IPS-18a (cell line): ENCODE measurements around the gene CYP20A1.
"Not testable (repeated sequence)": the region's sequence is repeated elsewhere in the genome, so short reads cannot be mapped to it uniquely, and the experiment has no call there.

Experiments
- H3K27ac ChIP-seq: one replicate; pipeline ENCODE4 v1.5.1; 2013; ENCODE audit warnings: low read length
- H3K27me3 ChIP-seq: one replicate; pipeline ENCODE4 v1.6.1; 2013; ENCODE audit warnings: mild to moderate bottlenecking, low read length; ENCODE audit not compliant: control insufficient read depth, insufficient read depth
- H3K36me3 ChIP-seq: one replicate; pipeline ENCODE4 v1.6.1; 2013; ENCODE audit warnings: low read depth, low read length; ENCODE audit not compliant: control insufficient read depth
- H3K4me1 ChIP-seq: one replicate; pipeline ENCODE4 v1.6.1; 2013; ENCODE audit warnings: low read depth, low read length; ENCODE audit not compliant: control insufficient read depth
- H3K4me3 ChIP-seq: one replicate; pipeline ENCODE4 v1.5.1; 2013; ENCODE audit warnings: low read length
- H3K9ac ChIP-seq: one replicate; pipeline ENCODE4 v1.6.1; 2013; ENCODE audit warnings: mild to moderate bottlenecking, low read length, moderate library complexity
- H3K9me3 ChIP-seq: one replicate; pipeline ENCODE4 v1.6.1; 2013; ENCODE audit warnings: low read depth, low read length; ENCODE audit not compliant: control insufficient read depth

CYP20A1 gene, protein sequence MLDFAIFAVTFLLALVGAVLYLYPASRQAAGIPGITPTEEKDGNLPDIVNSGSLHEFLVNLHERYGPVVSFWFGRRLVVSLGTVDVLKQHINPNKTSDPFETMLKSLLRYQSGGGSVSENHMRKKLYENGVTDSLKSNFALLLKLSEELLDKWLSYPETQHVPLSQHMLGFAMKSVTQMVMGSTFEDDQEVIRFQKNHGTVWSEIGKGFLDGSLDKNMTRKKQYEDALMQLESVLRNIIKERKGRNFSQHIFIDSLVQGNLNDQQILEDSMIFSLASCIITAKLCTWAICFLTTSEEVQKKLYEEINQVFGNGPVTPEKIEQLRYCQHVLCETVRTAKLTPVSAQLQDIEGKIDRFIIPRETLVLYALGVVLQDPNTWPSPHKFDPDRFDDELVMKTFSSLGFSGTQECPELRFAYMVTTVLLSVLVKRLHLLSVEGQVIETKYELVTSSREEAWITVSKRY

DNA sequence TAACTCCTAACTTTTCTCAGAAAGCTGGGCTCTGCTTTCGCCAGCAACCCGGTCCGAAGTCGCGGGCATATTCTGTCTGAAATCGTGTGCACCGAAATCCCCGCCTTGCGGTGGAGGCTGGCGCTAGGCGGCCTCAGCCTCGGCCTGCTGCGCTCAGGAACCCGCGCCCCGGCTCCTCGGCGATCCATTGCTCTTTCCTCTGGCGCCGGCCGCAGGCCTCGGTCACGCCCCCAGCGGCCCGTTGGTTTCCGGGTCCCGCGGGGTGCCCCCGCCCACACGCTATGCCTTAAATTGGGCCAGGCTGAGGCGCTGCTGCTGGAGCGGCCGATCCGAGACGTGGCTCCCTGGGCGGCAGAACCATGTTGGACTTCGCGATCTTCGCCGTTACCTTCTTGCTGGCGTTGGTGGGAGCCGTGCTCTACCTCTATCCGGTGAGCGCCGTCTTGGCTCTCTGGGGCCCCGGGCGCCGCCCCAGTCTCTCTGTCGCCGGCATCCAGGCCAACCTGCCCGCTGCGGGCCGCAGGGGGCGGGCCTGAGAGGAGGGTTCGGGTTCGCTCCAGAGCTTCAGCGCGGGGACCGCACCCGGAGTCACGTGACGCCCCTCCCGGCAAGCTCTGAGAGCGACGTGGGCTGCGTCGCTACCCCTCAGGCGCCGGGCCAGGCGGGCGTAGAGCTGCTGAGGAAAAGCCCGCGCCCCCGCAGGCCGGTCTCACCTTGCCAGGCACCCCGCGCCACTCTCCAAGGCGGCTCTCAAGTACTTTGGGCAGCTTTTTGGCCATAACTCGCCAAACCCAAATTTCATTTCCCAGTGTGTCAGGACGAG, at the start of gene CYP20A1:
Gene CYP20A1, plus strand, starts transcription at position 315 of the 823 bp plus-strand sequence. Its CDS starts 45 bp downstream, at position 360.
- Histone ChIP-seq H3K27ac (peak within 1 kb of the TSS; percentile 90), H3K4me3 (peak within 1 kb of the TSS; percentile 96), H3K4me1 (peaks cover 7% of the 10 kb centered on the region), H3K27me3 (no peaks in the 10 kb centered on the region), H3K9ac (peak within 1 kb of the TSS; percentile 93), H3K9me3 (no peaks in the 10 kb centered on the region), H3K36me3 (no peaks in the 10 kb centered on the region)

- H3K27ac ChIP-seq, H3K9me3 ChIP-seq, H3K27me3 ChIP-seq, H3K4me1 ChIP-seq, H3K36me3 ChIP-seq, H3K9ac ChIP-seq, H3K4me3 ChIP-seq: not testable (repeated sequence)
Observed at GRCh38 chr2:203190547-203190946, 48.3 kb upstream of the CYP20A1 start.

DNA sequence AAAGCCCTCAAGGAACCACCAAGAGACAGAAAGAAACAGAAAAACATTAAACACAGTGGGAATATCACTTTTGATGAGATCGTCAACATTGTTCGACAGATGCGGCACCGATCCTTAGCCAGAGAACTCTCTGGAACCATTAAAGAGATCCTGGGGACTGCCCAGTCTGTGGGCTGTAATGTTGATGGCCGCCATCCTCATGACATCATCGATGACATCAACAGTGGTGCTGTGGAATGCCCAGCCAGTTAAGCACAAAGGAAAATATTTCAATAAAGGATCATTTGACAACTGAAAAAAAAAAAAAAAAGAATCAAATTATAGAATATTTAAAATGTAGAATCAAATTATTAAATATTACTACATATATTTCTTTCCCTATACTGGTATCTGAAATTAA, 47.8 kb upstream of the CYP20A1 start:
- not testable (repeated sequence) for H3K36me3 ChIP-seq, H3K9me3 ChIP-seq, H3K4me3 ChIP-seq, H3K4me1 ChIP-seq, H3K9ac ChIP-seq, H3K27ac ChIP-seq, H3K27me3 ChIP-seq

GRCh38 chr2:203191961-203192360, 46.9 kb upstream of the CYP20A1 start:
- peaks cover 2% of the 10 kb centered on the region for H3K36me3 ChIP-seq

GRCh38 chr2:203195331-203196036, 43.3 kb upstream of the CYP20A1 start:
- no peaks in the 10 kb centered on the region for H3K4me1 ChIP-seq
- H3K9me3 ChIP-seq: no peaks in the 10 kb centered on the region
- H3K4me3 ChIP-seq: no peak overlapping the region
- H3K9ac ChIP-seq: no peak overlapping the region
- peaks cover 2% of the 10 kb centered on the region for H3K36me3 ChIP-seq
- no peak overlapping the region for H3K27ac ChIP-seq
- H3K27me3 ChIP-seq: no peaks in the 10 kb centered on the region

More at GRCh38 chr2:203191961-203192360, 46.9 kb upstream of the CYP20A1 start:
- Histone ChIP-seq H3K4me1 (no peaks in the 10 kb centered on the region), H3K4me3 (no peak overlapping the region), H3K27ac (no peak overlapping the region), H3K27me3 (no peaks in the 10 kb centered on the region), H3K9ac (no peak overlapping the region), H3K9me3 (no peaks in the 10 kb centered on the region)

DNA sequence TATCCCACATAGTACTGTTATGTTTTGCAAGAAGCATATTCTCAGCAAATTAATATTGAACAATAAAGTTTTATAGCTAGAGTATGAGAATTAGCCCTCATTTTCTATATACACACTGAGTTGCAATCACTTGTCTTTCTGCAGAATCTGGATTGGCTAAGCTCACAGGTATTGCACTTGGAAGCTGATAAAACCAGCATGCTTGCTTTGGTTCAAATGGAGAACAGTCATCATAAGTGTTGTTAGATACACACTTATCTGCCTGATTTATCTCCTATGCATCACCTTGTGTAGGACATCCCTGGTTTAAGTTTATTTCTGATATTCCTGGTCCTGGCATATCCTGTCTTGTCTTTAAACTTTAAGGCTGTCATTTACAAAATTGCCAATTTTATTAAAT, 38.0 kb upstream of the CYP20A1 start:
- H3K27ac ChIP-seq: no peak overlapping the region
- H3K27me3 ChIP-seq: no peaks in the 10 kb centered on the region
- no peak overlapping the region for H3K4me3 ChIP-seq
- H3K9ac ChIP-seq: no peak overlapping the region
- no peaks in the 10 kb centered on the region for H3K4me1 ChIP-seq
- no peaks in the 10 kb centered on the region for H3K9me3 ChIP-seq
- no peaks in the 10 kb centered on the region for H3K36me3 ChIP-seq

GRCh38 chr2:203201426-203201825, 37.4 kb upstream of the CYP20A1 start:
- H3K36me3 ChIP-seq: no peaks in the 10 kb centered on the region
- H3K27me3 ChIP-seq: no peaks in the 10 kb centered on the region
- no peaks in the 10 kb centered on the region for H3K9me3 ChIP-seq
- no peak overlapping the region for H3K27ac ChIP-seq
- no peaks in the 10 kb centered on the region for H3K4me1 ChIP-seq
- H3K4me3 ChIP-seq: no peak overlapping the region
- no peak overlapping the region for H3K9ac ChIP-seq

DNA sequence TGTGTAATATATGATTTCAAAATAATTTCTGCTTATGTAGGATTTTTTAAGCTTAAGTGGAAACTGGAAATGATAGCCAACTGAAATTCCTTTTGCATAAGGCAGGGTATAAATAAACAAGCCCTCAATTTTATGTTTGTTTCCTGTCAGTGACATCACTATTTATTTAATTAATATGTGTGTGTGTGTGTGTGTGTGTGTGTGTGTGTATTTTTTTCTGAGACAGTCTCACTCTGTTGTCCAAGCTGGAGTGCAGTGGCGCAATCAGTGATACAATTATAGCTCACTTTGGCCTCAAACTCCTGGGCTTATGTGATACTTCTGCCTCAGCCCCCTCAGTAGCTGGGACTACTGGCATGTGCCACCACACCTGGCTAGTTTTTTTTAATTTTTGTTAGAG, 29.3 kb upstream of the CYP20A1 start:
- no peaks in the 10 kb centered on the region for H3K27me3 ChIP-seq
- H3K4me1 ChIP-seq: no peaks in the 10 kb centered on the region
- no peak overlapping the region for H3K4me3 ChIP-seq
- no peaks in the 10 kb centered on the region for H3K36me3 ChIP-seq
- H3K9me3 ChIP-seq: no peaks in the 10 kb centered on the region
- H3K9ac ChIP-seq: no peak overlapping the region
- no peak overlapping the region for H3K27ac ChIP-seq

- no peaks in the 10 kb centered on the region for H3K27me3 ChIP-seq
- no peak overlapping the region for H3K9ac ChIP-seq
- no peaks in the 10 kb centered on the region for H3K36me3 ChIP-seq
- H3K4me3 ChIP-seq: no peak overlapping the region
- no peaks in the 10 kb centered on the region for H3K4me1 ChIP-seq
- H3K27ac ChIP-seq: no peak overlapping the region
- H3K9me3 ChIP-seq: no peaks in the 10 kb centered on the region
Observed at GRCh38 chr2:203225423-203226039, 13.3 kb upstream of the CYP20A1 start.

- H3K27me3 ChIP-seq, H3K9me3 ChIP-seq, H3K27ac ChIP-seq, H3K4me1 ChIP-seq, H3K4me3 ChIP-seq, H3K36me3 ChIP-seq, H3K9ac ChIP-seq: not testable (repeated sequence)
Observed at GRCh38 chr2:203229674-203230073, 9.1 kb upstream of the CYP20A1 start.
